PC-9 (cell line): ENCODE results near the gene SGMS1. TPM values are rescaled to one million over a fixed set of nuclear protein-coding genes. Genes with fewer than 3 reads are reported as not detected.
"Not testable (repeated sequence)": the region's sequence is repeated elsewhere in the genome, so short reads cannot be mapped to it uniquely, and the experiment has no call there.

ENCODE experiments used
- BruUV-seq: library from RNA; stranded (reverse); fragments of 400-500 nt; replicated peaks from 2 replicates; lab custom pipeline; 2021; lab: Mats Ljungman, UMichigan
- CTCF ChIA-PET: fragments of 300-600 bp; sonication (Branson Sonifier 250); formaldehyde crosslinking; loops from one replicate; lab custom pipeline; 2022; ENCODE audit warnings: antibody characterized with exemption; lab: Charles Lee
- POLR2A ChIA-PET: fragments of 300-600 bp; sonication (Branson Sonifier 250); formaldehyde crosslinking; loops from one replicate; lab custom pipeline; 2022; ENCODE audit warnings: antibody characterized with exemption; ENCODE audit not compliant: unreplicated experiment; lab: Charles Lee
- DNase-seq, 2 experiments: peaks; one replicate each; pipeline versions ENCODE4 v3.0.0 to v3.0.0-alpha.2; 2015 to 2022; ENCODE audit warnings: mixed read lengths in 1 of 2
- H2AFZ ChIP-seq: fragments of 200-600 bp; sonication (generic); 2 replicates; pipeline ENCODE4 v1.8.1; 2017; ENCODE audit warnings: antibody characterized with exemption
- H3F3A ChIP-seq: fragments of 200-600 bp; sonication (generic); 2 replicates; pipeline ENCODE4 v1.8.1; 2017; ENCODE audit warnings: antibody characterized with exemption, mild to moderate bottlenecking, low read depth; ENCODE audit not compliant: insufficient read depth
- H3K27ac ChIP-seq: fragments of 200-600 bp; sonication (generic); 2 replicates; pipeline ENCODE4 v1.6.1; 2016; ENCODE audit warnings: mixed run types
- H3K27me3 ChIP-seq: fragments of 200-600 bp; sonication (generic); 2 replicates; pipeline ENCODE4 v1.6.1; 2016; ENCODE audit warnings: low read depth, mixed run types; ENCODE audit not compliant: insufficient read depth
- H3K36me3 ChIP-seq: fragments of 200-600 bp; sonication (generic); 2 replicates; pipeline ENCODE4 v1.6.1; 2016; ENCODE audit warnings: low read depth, mixed run types
- H3K4me1 ChIP-seq: fragments of 200-600 bp; sonication (generic); replicated peaks from 2 replicates; pipeline ENCODE4 v1.6.1; 2016; ENCODE audit warnings: mixed run types; ENCODE audit not compliant: insufficient read depth
- H3K4me2 ChIP-seq: fragments of 200-600 bp; sonication (generic); 2 replicates; pipeline ENCODE4 v1.6.1; 2017; ENCODE audit warnings: mixed run types
- H3K4me3 ChIP-seq: fragments of 200-600 bp; sonication (generic); 2 replicates; pipeline ENCODE4 v1.6.1; 2016; ENCODE audit warnings: mixed run types
- H3K79me2 ChIP-seq: fragments of 200-600 bp; sonication (generic); 2 replicates; pipeline ENCODE4 v1.6.1; 2017; ENCODE audit warnings: low read depth, mixed run types
- H3K9me2 ChIP-seq: fragments of 200-600 bp; sonication (generic); 2 replicates; pipeline ENCODE4 v1.8.1; 2017; ENCODE audit warnings: mild to moderate bottlenecking; ENCODE audit not compliant: insufficient read depth
- H3K9me3 ChIP-seq: fragments of 200-600 bp; sonication (generic); 2 replicates; pipeline ENCODE4 v1.8.1; 2016; ENCODE audit warnings: low read depth; ENCODE audit not compliant: insufficient read depth
- H4K20me1 ChIP-seq: fragments of 200-600 bp; sonication (generic); 2 replicates; pipeline ENCODE4 v1.8.1; 2017; ENCODE audit not compliant: insufficient read depth
- EZH2 ChIP-seq: fragments of 200-600 bp; sonication (generic); IDR thresholded peaks from 2 replicates; pipeline ENCODE4 v1.8.0; 2017; ENCODE audit warnings: antibody characterized with exemption, low read depth
- intact Hi-C: fragments of 100-400 bp; cut with micrococcal nuclease; formaldehyde crosslinking; loops from one replicate; pipeline ENCODE4 v1.10.0; 2022; ENCODE audit not compliant: unreplicated experiment
- total RNA-seq: library from RNA; stranded (reverse); gene quantifications from 2 replicates; pipeline ENCODE4 v1.2.3, GENCODE V29; 2021
- TF ChIP-seq, protein P1 (sequence below): fragments of 200-600 bp; sonication (generic); conservative IDR thresholded peaks from 2 replicates; pipeline ENCODE4 v1.6.1; 2017; ENCODE audit warnings: mixed run types, antibody characterized with exemption, mild to moderate bottlenecking, moderate library complexity

Gene SGMS1
- total RNA-seq, 1 experiment from 2014 or later = 35.0 TPM

GRCh38 chr10:50358411-50358810 lies 265.3 kb downstream of the SGMS1 start:
- H3K9me3 ChIP-seq = 0 out of 2 replicates have a peak, but pooled peaks cover 2% of the 10 kb centered on the region
- no peak overlapping the region for H3K4me3 ChIP-seq
- DNase-seq = no peak
- ChIA-PET CTCF (no interaction called here), POLR2A (no interaction called here)
- H3K27ac ChIP-seq = 0 out of 2 replicates have a peak overlapping the region, but pooled peaks have one; percentile 5
- H3K4me1 ChIP-seq = peaks cover 29% of the 10 kb centered on the region
- H3F3A ChIP-seq = peaks cover 16% of the 10 kb centered on the region
- peaks cover 72% of the 10 kb centered on the region for H3K79me2 ChIP-seq
- intact Hi-C loops = no loop called here
- no TSS peak for BruUV-seq
- H3K27me3 ChIP-seq = no peaks in the 10 kb centered on the region
- no peak overlapping the region for H2AFZ ChIP-seq
- H3K4me2 ChIP-seq = no peak overlapping the region
- peaks cover 5% of the 10 kb centered on the region; the same call in 1 of the 2 replicates for H4K20me1 ChIP-seq
- TF ChIP-seq EZH2 = no peak
- TF ChIP-seq, protein P1, sequence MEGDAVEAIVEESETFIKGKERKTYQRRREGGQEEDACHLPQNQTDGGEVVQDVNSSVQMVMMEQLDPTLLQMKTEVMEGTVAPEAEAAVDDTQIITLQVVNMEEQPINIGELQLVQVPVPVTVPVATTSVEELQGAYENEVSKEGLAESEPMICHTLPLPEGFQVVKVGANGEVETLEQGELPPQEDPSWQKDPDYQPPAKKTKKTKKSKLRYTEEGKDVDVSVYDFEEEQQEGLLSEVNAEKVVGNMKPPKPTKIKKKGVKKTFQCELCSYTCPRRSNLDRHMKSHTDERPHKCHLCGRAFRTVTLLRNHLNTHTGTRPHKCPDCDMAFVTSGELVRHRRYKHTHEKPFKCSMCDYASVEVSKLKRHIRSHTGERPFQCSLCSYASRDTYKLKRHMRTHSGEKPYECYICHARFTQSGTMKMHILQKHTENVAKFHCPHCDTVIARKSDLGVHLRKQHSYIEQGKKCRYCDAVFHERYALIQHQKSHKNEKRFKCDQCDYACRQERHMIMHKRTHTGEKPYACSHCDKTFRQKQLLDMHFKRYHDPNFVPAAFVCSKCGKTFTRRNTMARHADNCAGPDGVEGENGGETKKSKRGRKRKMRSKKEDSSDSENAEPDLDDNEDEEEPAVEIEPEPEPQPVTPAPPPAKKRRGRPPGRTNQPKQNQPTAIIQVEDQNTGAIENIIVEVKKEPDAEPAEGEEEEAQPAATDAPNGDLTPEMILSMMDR = no peak
- H3K9me2 ChIP-seq = 0 out of 2 replicates have a peak, but pooled peaks cover 4% of the 10 kb centered on the region
- H3K36me3 ChIP-seq = peaks cover 19% of the 10 kb centered on the region

DNA sequence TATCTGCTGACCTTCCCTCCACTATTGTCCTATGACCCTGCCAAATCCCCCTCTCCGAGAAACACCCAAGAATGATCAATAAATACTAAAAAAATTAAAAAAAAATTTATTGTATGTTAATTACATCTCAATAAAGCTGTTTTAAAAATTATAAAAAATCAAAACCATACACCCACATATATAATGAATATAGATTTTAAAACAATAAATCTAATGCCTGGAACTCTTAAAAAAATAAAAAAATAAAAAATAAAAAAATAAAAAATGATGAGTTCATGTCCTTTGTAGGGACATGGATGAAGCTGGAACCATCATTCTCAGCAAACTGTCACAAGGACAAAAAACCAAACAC lies 267.3 kb downstream of the SGMS1 start:
- H3K27me3 ChIP-seq, intact Hi-C loops: not testable (repeated sequence)

DNA sequence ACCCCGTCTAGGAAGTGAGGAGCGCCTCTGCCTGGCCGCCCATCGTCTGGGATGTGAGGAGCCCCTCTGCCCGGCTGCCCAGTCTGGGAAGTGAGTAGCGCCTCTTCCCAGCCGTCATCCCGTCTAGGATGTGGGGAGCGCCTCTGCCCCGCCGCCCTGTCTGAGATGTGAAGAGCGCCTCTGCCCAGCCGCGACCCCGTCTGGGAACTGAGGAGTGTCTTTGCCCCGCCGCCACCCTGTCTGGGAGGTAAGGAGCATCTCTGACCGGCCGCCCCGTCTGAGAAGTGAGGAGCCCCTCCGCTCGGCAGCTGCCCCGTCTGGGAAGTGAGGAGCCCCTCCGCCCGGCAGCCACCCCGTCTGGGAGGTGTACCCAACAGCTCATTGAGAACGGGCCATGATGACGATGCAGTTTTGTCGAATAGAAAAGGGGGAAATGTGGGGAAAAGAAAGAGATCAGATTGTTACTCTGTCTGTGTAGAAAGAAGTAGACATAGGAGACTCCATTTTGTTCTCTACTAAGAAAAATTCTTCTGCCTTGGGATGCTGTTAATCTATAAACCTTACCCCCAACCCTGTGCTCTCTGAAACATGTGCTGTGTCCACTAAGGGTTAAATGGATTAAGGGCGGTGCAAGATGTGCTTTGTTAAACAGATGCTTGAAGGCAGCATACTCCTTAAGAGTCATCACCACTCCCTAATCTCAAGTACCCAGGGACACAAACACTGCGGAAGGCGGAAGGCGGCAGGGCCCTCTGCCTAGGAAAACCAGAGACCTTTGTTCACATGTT lies 267.9 kb downstream of the SGMS1 start:
- H3K4me1 ChIP-seq, H3F3A ChIP-seq, H2AFZ ChIP-seq, BruUV-seq, H3K27ac ChIP-seq, DNase-seq, H3K4me2 ChIP-seq, H3K9me2 ChIP-seq, POLR2A ChIA-PET, H3K4me3 ChIP-seq, intact Hi-C loops, H4K20me1 ChIP-seq, H3K27me3 ChIP-seq, CTCF ChIA-PET: not testable (repeated sequence)
- H3K9me3 ChIP-seq = peaks cover 11% of the 10 kb centered on the region; the same call in 1 of the 2 replicates
- H3K36me3 ChIP-seq = peaks cover 13% of the 10 kb centered on the region; the same call in 1 of the 2 replicates
- H3K79me2 ChIP-seq = peaks cover 67% of the 10 kb centered on the region

More for the DNA sequence above, 267.3 kb downstream of the SGMS1 start:
- Histone ChIP-seq H3K79me2 (peaks cover 67% of the 10 kb centered on the region), H3K36me3 (peaks cover 13% of the 10 kb centered on the region; the same call in 1 of the 2 replicates)
- H3F3A ChIP-seq, H2AFZ ChIP-seq, CTCF ChIA-PET, DNase-seq, POLR2A ChIA-PET, H3K4me1 ChIP-seq, H3K27ac ChIP-seq, H3K9me2 ChIP-seq, H3K4me3 ChIP-seq, H3K4me2 ChIP-seq, H3K9me3 ChIP-seq, H4K20me1 ChIP-seq, BruUV-seq: not testable (repeated sequence)

GRCh38 chr10:50351483-50352146 lies 272.1 kb downstream of the SGMS1 start:
- ChIA-PET CTCF (no interaction called here), POLR2A (no interaction called here)
- Histone ChIP-seq H4K20me1 (peaks cover 12% of the 10 kb centered on the region; the same call in 1 of the 2 replicates), H2AFZ (no peak overlapping the region), H3K79me2 (peaks cover 72% of the 10 kb centered on the region), H3F3A (no peaks in the 10 kb centered on the region; the same call in 1 of the 2 replicates), H3K27me3 (no peaks in the 10 kb centered on the region), H3K4me3 (no peak overlapping the region), H3K36me3 (peaks cover 25% of the 10 kb centered on the region), H3K9me2 (no peaks in the 10 kb centered on the region), H3K4me2 (no peak overlapping the region), H3K4me1 (no peaks in the 10 kb centered on the region), H3K27ac (no peak overlapping the region), H3K9me3 (peaks cover 16% of the 10 kb centered on the region; the same call in 1 of the 2 replicates)
- intact Hi-C loops = no loop called here
- no peak for DNase-seq
- no peak for TF ChIP-seq EZH2
- TF ChIP-seq, protein P1 = no peak
- BruUV-seq = no TSS peak
